ENCODE results near the gene MAGI3. TPM values are rescaled to one million over a fixed set of nuclear protein-coding genes. Genes with fewer than 3 reads are reported as not detected.
A peak's percentile ranks its signal among the peaks of the same experiment; 100 is the strongest.

Gene MAGI3
- total RNA-seq, 2 donors from 2014 or later, result 7.6 to 7.9 TPM

DNA sequence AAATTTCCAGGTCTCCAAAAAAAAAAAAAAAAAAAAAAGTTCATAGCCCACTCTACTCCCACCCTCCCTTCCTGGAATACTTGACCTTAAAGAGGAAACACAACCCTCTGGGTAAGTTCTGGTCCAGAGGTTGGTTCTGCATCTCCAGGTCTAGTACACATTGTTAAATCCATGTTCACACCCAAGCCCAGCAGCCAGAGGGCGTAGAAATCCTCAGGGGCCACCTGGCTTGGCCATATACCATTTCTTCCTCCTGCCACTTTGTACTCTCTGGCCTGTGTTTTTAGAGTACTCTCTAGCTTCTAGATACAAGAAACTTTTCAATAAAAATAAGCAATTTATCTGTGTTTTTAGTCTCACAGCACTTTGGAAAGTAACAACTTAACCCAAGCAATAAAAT, 279.7 kb downstream of the MAGI3 start:
- Mint-ChIP-seq H3K36me3 (ENCODE audit: low read depth) (no peaks in the 10 kb centered on the region), H3K4me1 (no peaks in the 10 kb centered on the region), H3K27me3 (no peaks in the 10 kb centered on the region), H3K27ac (no peak overlapping the region), H3K9me3 (no peaks in the 10 kb centered on the region), H3K4me3 (no peak overlapping the region)
- ATAC-seq (replicated peaks), result no peak

- H3K9me3 Mint-ChIP-seq, result no peaks in the 10 kb centered on the region
- ATAC-seq (replicated peaks), result no peak
- H3K4me1 Mint-ChIP-seq, result no peaks in the 10 kb centered on the region
- no peak overlapping the region for H3K4me3 Mint-ChIP-seq
- H3K27me3 Mint-ChIP-seq, result no peaks in the 10 kb centered on the region
- H3K27ac Mint-ChIP-seq, result no peak overlapping the region
- no peaks in the 10 kb centered on the region for H3K36me3 Mint-ChIP-seq (ENCODE audit: low read depth)
These were observed 280.3 kb downstream of the MAGI3 start for GRCh38 chr1:113670650-113671049.

DNA sequence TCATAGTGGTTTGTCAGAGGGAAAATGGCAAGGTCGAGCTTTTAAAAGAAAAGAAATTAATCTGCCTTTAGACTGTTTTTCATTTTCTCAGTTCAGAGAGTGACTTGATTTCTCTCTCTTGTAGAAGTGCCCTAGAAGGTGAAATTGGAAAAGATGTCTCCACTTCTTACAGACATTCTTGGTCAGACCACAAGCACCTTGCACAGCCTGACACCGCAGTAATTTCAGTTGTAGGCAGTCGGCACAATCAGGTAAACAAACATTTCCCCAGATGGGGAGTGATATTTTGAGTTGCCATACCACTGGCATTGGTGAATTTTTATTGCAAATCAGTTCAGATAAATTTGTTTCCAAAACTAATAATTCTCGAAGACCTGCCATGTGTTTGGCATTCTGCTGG, 282.2 kb downstream of the MAGI3 start:
- H3K4me3 Mint-ChIP-seq, result no peak overlapping the region
- H3K27ac Mint-ChIP-seq, result no peak overlapping the region
- H3K4me1 Mint-ChIP-seq, result no peaks in the 10 kb centered on the region
- no peaks in the 10 kb centered on the region for H3K27me3 Mint-ChIP-seq
- no peak for ATAC-seq (replicated peaks)
- no peaks in the 10 kb centered on the region for H3K9me3 Mint-ChIP-seq
- no peaks in the 10 kb centered on the region for H3K36me3 Mint-ChIP-seq (ENCODE audit: low read depth)

DNA sequence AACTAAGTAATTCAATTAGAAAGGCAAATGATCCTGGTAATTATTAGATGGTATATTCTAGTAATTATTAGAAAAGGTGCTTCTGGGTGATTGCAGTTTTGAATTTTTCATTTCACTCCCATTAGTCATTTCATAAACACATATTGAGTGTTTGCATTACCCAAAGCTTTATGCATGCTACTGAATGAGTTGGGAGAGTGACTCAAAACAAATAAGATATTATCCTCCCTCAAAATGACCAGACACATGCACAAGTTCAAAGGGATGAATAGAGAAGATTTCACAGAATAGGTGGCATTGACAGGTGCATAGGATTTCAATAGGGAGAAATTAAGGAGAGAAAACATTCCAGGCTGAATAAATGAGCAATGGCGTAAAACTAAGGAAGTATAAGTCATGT, 284.3 kb downstream of the MAGI3 start:
- Mint-ChIP-seq H3K27ac (peak overlapping the region; percentile 8), H3K4me3 (no peak overlapping the region), H3K27me3 (no peaks in the 10 kb centered on the region), H3K4me1 (no peaks in the 10 kb centered on the region), H3K9me3 (no peaks in the 10 kb centered on the region), H3K36me3 (ENCODE audit: low read depth) (no peaks in the 10 kb centered on the region)
- peak; percentile 29 for ATAC-seq (replicated peaks)

DNA sequence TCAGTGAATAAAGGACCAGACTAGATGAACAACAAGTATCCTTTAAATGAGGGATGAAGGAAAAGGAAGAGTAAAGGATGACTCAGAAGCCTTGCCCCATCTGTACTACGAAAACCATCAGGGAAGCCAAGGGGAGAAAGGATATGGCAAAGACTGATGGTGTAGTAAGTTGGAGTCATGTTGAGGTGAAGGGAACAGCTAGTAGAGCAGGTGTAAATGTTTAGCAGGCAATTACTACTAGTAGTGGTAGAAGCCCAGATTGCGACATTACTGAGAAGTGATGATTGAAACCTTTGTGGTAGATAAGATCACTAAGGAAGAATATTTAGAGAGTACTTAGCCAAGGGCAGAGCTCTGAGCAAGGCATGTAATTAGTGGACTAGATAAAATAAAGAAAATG, 285.0 kb downstream of the MAGI3 start:
- Mint-ChIP-seq H3K27ac (no peak overlapping the region), H3K9me3 (no peaks in the 10 kb centered on the region), H3K36me3 (ENCODE audit: low read depth) (no peaks in the 10 kb centered on the region), H3K4me1 (no peaks in the 10 kb centered on the region), H3K27me3 (no peaks in the 10 kb centered on the region), H3K4me3 (no peak overlapping the region)
- ATAC-seq (replicated peaks), result peak; percentile 19

DNA sequence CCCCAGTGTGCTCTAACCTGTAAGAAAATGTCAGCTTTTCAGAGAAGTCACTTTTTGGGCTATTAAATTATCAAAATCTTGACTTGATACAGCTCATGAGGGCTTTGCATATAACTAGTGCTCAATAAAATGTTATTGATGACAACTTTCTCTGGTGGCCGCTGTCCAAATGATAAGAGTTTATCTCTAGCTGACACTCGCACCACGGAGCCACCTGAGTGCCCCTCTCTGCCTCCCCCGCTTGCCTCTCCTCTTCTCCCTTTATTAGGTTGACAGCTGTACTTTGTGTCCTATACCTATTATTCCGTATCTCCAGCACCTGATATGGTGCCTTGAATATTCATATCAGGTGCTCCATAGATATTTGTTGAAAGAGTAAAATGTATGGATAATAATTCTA, 286.2 kb downstream of the MAGI3 start:
- Mint-ChIP-seq H3K36me3 (ENCODE audit: low read depth) (no peaks in the 10 kb centered on the region), H3K27ac (no peak overlapping the region), H3K9me3 (no peaks in the 10 kb centered on the region), H3K4me3 (no peak overlapping the region), H3K4me1 (no peaks in the 10 kb centered on the region), H3K27me3 (no peaks in the 10 kb centered on the region)
- no peak for ATAC-seq (replicated peaks)

GRCh38 chr1:113677250-113678158, 287.2 kb downstream of the MAGI3 start:
- no peaks in the 10 kb centered on the region for H3K4me1 Mint-ChIP-seq
- no peaks in the 10 kb centered on the region for H3K36me3 Mint-ChIP-seq (ENCODE audit: low read depth)
- no peaks in the 10 kb centered on the region for H3K27me3 Mint-ChIP-seq
- H3K9me3 Mint-ChIP-seq, result no peaks in the 10 kb centered on the region
- H3K27ac Mint-ChIP-seq, result no peak overlapping the region
- ATAC-seq (replicated peaks), result no peak
- H3K4me3 Mint-ChIP-seq, result no peak overlapping the region

GRCh38 chr1:113678159-113678469, 287.8 kb downstream of the MAGI3 start:
- Mint-ChIP-seq H3K27me3 (no peaks in the 10 kb centered on the region), H3K9me3 (no peaks in the 10 kb centered on the region), H3K4me3 (no peak overlapping the region), H3K4me1 (peaks cover 4% of the 10 kb centered on the region), H3K27ac (no peak overlapping the region), H3K36me3 (ENCODE audit: low read depth) (peaks cover 4% of the 10 kb centered on the region)
- ATAC-seq (replicated peaks), result no peak

DNA sequence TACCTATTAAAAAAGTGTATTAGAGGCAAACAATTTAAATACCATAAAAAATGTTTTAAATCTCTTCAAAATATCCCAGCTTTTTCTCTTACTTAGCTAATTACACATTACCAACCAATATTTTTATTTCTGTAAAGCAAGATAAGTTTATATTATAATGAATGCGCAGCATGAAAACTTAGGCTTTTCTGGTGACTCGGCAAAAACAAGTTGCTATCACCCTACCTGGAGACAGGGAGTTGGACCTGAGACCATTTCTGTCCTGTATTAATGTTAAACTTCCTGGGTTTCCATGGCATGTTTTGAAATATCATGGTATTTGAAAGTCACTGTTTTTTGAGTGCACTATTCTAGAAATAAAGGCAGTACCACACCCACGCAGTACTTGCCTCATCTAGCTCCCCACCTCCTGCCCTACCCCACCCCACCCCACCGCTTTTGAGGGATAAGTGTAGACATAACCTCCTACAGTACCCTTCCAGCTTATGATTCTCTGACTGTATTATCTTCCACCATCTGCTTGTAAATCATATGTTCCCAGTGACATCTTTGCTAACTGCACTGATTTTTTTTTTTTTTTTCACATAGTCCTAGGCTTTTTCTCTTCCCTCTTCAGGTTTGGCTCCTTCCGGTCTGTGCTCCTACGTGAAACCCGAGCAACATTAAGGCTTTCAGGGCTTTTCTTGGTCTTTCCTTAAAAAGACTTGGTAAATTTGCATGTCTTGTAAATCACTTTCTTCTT, 291.5 kb downstream of the MAGI3 start:
- no peaks in the 10 kb centered on the region for H3K9me3 Mint-ChIP-seq
- ATAC-seq (replicated peaks), result no peak
- peaks cover 10% of the 10 kb centered on the region for H3K36me3 Mint-ChIP-seq (ENCODE audit: low read depth)
- no peaks in the 10 kb centered on the region for H3K27me3 Mint-ChIP-seq
- H3K27ac Mint-ChIP-seq, result no peak overlapping the region
- no peak overlapping the region for H3K4me3 Mint-ChIP-seq
- peaks cover 4% of the 10 kb centered on the region for H3K4me1 Mint-ChIP-seq

DNA sequence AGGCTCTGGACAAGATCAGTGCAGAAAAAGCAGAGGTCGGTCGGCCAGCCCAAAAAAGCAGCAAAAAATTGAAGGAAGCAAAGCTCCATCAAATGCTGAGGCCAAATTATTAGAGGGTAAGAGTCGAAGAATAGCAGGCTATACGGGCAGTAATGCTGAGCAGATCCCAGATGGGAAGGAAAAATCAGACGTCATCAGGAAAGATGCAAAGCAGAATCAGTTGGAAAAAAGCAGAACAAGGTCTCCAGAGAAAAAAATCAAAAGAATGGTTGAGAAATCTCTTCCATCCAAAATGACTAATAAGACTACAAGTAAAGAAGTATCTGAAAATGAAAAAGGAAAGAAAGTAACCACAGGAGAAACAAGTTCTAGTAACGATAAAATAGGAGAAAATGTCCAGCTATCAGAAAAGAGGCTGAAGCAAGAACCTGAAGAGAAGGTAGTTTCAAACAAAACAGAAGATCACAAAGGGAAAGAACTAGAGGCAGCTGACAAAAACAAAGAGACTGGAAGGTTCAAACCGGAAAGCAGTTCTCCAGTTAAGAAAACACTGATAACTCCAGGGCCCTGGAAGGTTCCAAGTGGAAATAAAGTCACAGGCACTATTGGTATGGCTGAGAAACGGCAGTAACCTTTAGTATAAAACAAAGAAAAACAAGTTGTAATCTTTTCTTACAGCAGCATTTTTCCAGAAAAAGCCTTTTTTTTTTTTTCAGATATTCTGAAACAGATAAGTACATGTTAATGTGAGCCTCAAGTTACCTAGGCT, 293.3 kb downstream of the MAGI3 start:
- peaks cover 4% of the 10 kb centered on the region for H3K4me1 Mint-ChIP-seq
- no peak overlapping the region for H3K4me3 Mint-ChIP-seq
- no peaks in the 10 kb centered on the region for H3K9me3 Mint-ChIP-seq
- H3K27ac Mint-ChIP-seq, result peak overlapping the region; percentile 11
- no peak for ATAC-seq (replicated peaks)
- H3K27me3 Mint-ChIP-seq, result no peaks in the 10 kb centered on the region
- peaks cover 10% of the 10 kb centered on the region for H3K36me3 Mint-ChIP-seq (ENCODE audit: low read depth)

GRCh38 chr1:113684153-113684541, 293.8 kb downstream of the MAGI3 start:
- Mint-ChIP-seq H3K36me3 (ENCODE audit: low read depth) (peaks cover 10% of the 10 kb centered on the region), H3K4me1 (peaks cover 4% of the 10 kb centered on the region), H3K9me3 (no peaks in the 10 kb centered on the region), H3K4me3 (no peak overlapping the region), H3K27ac (peak overlapping the region; percentile 11), H3K27me3 (no peaks in the 10 kb centered on the region)
- ATAC-seq (replicated peaks), result no peak

- H3K9me3 Mint-ChIP-seq, result no peaks in the 10 kb centered on the region
- H3K36me3 Mint-ChIP-seq (ENCODE audit: low read depth), result peaks cover 10% of the 10 kb centered on the region
- H3K27me3 Mint-ChIP-seq, result no peaks in the 10 kb centered on the region
- ATAC-seq (replicated peaks), result no peak
- no peak overlapping the region for H3K27ac Mint-ChIP-seq
- H3K4me3 Mint-ChIP-seq, result no peak overlapping the region
- H3K4me1 Mint-ChIP-seq, result peaks cover 4% of the 10 kb centered on the region
These were observed 296.7 kb downstream of the MAGI3 start for GRCh38 chr1:113686891-113687618.

GRCh38 chr1:113691184-113691583, 300.9 kb downstream of the MAGI3 start:
- Mint-ChIP-seq H3K4me3 (no peak overlapping the region), H3K36me3 (ENCODE audit: low read depth) (peaks cover 39% of the 10 kb centered on the region), H3K27ac (no peak overlapping the region), H3K27me3 (no peaks in the 10 kb centered on the region), H3K4me1 (no peaks in the 10 kb centered on the region), H3K9me3 (peaks cover 21% of the 10 kb centered on the region)
- ATAC-seq (replicated peaks), result no peak

DNA sequence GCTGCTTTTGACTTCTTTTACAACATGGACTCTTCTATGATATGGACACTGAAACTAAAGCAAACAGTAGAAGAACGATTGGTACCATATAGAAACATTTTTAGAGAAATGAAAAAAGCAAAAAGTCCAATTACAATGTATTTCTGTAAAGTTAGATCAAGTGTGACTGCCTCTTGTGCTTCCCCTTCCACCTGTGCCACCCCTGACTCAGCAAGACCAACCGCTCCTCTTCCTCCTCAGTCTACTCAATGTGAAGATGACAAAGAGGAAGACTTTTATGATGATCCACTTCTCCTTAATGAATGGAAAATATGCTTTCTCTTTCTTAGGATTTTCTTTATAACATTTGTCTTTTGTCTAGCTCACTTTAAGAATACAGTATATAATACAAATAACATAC, 302.0 kb downstream of the MAGI3 start:
- ATAC-seq (replicated peaks), result no peak
- peaks cover 21% of the 10 kb centered on the region for H3K9me3 Mint-ChIP-seq
- H3K4me1 Mint-ChIP-seq, result no peaks in the 10 kb centered on the region
- H3K27me3 Mint-ChIP-seq, result no peaks in the 10 kb centered on the region
- H3K27ac Mint-ChIP-seq, result no peak overlapping the region
- peaks cover 46% of the 10 kb centered on the region for H3K36me3 Mint-ChIP-seq (ENCODE audit: low read depth)
- H3K4me3 Mint-ChIP-seq, result no peak overlapping the region

Measured in activated T-helper 17 cell treated with anti-CD3 and anti-CD28 coated beads, Interleukin-2, amount 50 U/mL, for 72 hours (primary cell).